Keratinocyte (primary cell): ENCODE measurements around the gene TRPV5.

Experiments
- EZH2 ChIP-seq: IDR thresholded peaks from one replicate; pipeline ENCODE4 v1.6.1; 2012; ENCODE audit warnings: inconsistent platforms, mild to moderate bottlenecking, low read length, moderate library complexity
- TF ChIP-seq, protein P1 (sequence below), 3 experiments: IDR thresholded peaks in 1 of 3; conservative IDR thresholded peaks in 1 of 3; optimal IDR thresholded peaks in 1 of 3; 2 replicates in 2 of 3; 3 replicates in 1 of 3; pipeline versions ENCODE3 to v1.5.1; 2011; ENCODE audit warnings: low read length in 3 of 3, mild to moderate bottlenecking in 3 of 3, moderate library complexity in 2 of 3, control low read depth in 1 of 3, inconsistent platforms in 1 of 3; ENCODE audit not compliant: insufficient read depth in 2 of 3; ENCODE audit errors: extremely low read depth in 1 of 3

DNA sequence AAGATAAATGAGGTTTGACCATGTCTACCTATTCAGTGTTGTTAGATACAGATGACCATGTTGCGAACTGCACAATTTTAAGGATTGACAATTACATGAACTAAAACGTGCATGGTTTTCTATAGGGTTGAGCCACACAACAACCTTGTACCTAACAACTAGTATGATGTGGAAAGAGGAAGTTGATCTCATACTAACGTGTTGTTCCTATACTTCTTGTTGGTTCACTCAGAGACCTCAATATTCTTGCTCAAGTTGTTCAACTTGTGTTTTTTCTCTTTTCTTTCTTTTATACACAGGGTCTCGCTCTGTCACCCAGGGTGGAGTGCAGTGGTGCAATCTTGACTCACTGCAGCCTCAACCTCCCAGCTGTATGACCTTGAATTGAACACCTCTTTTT lies 34.7 kb upstream of the TRPV5 start:
- TF ChIP-seq, protein P1, sequence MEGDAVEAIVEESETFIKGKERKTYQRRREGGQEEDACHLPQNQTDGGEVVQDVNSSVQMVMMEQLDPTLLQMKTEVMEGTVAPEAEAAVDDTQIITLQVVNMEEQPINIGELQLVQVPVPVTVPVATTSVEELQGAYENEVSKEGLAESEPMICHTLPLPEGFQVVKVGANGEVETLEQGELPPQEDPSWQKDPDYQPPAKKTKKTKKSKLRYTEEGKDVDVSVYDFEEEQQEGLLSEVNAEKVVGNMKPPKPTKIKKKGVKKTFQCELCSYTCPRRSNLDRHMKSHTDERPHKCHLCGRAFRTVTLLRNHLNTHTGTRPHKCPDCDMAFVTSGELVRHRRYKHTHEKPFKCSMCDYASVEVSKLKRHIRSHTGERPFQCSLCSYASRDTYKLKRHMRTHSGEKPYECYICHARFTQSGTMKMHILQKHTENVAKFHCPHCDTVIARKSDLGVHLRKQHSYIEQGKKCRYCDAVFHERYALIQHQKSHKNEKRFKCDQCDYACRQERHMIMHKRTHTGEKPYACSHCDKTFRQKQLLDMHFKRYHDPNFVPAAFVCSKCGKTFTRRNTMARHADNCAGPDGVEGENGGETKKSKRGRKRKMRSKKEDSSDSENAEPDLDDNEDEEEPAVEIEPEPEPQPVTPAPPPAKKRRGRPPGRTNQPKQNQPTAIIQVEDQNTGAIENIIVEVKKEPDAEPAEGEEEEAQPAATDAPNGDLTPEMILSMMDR (optimal IDR thresholded peaks at IDR 0.05 in 1 of 3, IDR thresholded peaks at IDR 0.05 in 1 of 3, conservative IDR thresholded peaks at IDR 0.05 in 1 of 3; ENCODE audit: extremely low read depth in 1 of 3, insufficient read depth in 2 of 3, low read length in 3 of 3): no peak
- no peak for TF ChIP-seq EZH2
